Lower leg skin (tissue), 3 donors: ENCODE measurements around the gene RUNX3.

Experiments
- POLR2A ChIP-seq, 2 donors: fragments of 450-650 bp; IDR thresholded peaks; one replicate each; pipeline ENCODE4 v1.6.1; 2016 to 2017; ENCODE audit warnings: antibody characterized with exemption in 2 of 2, mild to moderate bottlenecking in 1 of 2, moderate library complexity in 1 of 2
- TF ChIP-seq, protein P1 (sequence below), 3 donors: fragments of 450-650 bp; IDR thresholded peaks; one replicate each; pipeline ENCODE4 v1.5.1; 2016; ENCODE audit warnings: antibody characterized with exemption in 3 of 3, mild to moderate bottlenecking in 3 of 3, moderate library complexity in 2 of 3

DNA sequence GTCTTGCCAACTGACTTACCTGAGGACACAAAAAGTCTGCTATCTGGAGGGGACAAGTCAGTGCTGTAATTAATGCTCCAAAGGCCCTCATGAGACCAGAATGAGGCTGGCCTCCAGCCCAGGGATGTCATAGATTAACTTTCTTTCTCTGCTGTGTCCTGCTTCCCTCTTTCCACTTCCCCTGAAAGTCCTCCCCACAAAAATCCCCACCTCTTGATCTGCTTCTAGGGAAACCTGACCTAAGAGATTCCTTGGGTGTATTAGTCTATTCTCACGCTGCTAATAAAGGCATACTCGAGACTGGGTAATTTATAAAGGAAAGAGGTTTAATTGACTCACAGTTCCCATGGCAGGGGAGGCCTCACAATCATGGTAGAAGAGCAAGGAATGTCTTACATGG lies 39.2 kb downstream of the RUNX3 start:
- TF ChIP-seq, protein P1, sequence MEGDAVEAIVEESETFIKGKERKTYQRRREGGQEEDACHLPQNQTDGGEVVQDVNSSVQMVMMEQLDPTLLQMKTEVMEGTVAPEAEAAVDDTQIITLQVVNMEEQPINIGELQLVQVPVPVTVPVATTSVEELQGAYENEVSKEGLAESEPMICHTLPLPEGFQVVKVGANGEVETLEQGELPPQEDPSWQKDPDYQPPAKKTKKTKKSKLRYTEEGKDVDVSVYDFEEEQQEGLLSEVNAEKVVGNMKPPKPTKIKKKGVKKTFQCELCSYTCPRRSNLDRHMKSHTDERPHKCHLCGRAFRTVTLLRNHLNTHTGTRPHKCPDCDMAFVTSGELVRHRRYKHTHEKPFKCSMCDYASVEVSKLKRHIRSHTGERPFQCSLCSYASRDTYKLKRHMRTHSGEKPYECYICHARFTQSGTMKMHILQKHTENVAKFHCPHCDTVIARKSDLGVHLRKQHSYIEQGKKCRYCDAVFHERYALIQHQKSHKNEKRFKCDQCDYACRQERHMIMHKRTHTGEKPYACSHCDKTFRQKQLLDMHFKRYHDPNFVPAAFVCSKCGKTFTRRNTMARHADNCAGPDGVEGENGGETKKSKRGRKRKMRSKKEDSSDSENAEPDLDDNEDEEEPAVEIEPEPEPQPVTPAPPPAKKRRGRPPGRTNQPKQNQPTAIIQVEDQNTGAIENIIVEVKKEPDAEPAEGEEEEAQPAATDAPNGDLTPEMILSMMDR (IDR thresholded peaks at IDR 0.05), result no peak
- TF ChIP-seq POLR2A (IDR thresholded peaks at IDR 0.05), result no peak
